GM21423 (cell line): ENCODE results near the gene TTBK1.

ENCODE experiments used
- ATAC-seq: cut with Tn5 transposase; IDR thresholded peaks from one replicate; pipeline ENCODE4 v1.9.1; 2021; ENCODE audit warnings: mild to moderate bottlenecking, moderate library complexity; ENCODE audit not compliant: unreplicated experiment

TTBK1 gene

DNA sequence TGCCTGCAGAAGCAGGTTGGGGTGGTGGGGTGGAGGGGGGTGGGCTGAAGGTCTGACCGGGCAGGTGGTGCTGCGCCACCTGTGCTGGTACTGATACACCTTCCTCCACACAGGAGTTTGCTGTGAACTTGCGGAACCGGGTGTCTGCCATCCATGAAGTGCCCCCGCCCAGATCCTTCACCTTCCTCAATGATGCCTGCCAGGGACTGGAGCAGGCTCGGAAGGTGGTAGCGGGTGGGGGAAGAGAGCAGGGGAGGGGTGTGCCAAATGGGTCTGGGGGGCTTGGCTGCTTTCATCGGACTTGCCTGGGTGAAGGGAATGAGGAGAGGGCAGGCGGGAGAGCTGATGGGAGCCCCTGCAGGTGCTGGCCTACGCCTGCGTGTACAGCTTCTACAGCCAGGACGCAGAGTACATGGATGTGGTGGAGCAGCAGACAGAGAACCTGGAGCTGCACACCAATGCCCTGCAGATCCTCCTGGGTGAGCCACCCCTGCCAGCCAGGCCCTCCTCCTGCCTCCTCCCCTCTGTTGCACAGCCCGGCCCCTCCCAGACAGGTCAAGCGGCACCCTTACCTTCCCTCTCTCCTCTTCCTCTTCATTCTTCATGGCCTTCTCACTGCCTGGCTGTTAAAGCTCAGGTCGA lies 20.7 kb upstream of the TTBK1 start:
- ATAC-seq = no peak

DNA sequence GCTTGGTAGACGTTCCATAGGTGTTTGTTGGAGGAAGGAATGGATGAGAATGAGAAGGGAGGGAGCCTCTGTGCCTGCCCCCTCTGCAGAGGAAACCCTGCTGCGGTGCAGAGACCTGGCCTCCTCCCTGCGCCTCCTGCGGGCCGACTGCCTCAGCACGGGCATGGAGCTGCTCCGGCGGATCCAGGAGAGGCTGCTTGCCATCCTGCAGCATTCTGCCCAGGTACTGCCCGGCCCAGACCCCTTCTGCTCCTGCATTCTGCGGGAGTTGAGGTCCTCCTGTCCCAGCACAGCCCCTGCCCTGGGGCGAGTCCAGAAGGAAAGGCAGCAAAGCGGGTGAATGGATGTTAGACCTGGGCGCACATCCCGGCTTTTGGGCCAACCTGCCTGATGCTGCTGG lies 20.1 kb upstream of the TTBK1 start:
- ATAC-seq = no peak

DNA sequence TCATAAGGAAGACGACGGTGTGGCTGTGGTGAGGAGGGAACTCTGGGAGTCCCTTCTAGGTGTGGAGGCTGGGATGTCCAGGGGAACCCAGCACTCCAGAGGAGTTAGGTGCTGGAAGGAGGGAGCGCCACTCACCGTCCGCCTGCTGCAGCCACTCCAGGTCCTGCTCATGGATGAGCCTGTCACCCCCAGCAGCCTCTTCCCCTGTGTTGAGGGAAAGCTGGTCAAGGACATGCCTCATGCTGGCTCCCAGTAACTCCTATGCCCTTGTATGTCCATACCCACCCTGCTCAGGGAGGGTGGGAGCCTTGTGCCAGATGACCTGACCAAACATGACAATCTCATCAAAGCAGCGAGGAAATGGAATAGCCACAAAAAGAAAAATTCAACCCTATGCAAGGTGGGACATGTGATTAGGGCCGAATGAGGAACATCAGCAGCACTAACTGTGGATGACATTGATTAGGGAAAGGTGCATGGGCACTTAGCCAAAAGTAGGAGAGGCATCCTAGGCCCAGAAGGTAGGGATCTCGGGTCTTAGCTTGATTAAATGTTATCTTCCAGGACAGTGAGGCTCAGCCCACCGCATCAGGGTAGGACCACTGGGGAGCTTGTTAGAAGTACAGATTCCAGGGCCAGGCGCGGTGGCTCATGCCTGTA lies 17.0 kb upstream of the TTBK1 start:
- ATAC-seq = no peak

DNA sequence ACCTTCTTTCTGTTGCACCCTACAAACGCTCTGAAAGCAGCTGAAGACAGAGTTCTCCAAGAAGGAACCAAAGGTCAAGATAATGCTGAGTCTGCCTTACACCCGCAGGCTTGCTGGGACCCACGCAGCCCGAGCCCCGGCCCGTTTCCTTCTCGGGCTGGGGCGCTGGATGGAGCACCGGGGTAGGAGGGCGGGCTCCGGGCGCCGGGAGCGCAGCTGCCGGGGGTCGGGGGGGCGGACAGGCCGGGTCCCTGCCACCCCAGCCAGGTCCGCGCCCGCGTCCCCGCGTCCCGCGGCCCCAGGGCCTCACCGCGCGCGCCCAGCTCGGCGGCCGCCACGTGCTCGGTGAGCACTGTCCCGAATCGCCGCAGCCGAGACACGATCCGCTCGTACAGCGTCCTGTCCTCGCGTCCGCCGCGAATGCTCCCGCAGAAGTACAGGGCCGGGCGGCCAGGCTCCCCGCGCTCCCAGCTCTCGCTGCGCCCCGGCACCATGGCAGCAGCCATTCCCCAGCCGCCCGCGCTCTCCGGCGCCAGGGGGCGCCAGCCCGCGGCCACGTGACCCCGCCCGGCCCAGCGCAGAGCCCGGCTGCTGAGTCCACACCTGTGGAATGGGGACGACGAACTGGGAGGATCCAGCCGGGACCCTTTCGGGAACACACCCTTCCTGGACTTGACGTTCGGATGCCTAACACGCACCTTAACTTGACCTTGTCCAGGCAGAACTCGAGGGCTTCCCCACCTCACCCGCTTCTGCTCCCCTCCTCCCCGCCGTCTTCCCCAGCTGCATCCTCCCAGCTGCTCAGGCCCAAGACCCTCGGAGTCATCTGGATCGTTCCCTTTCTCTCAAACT lies 14.1 kb upstream of the TTBK1 start, which contains the start of gene DNPH1:
Gene DNPH1 (minus strand): TSS at position 531 of the 852 bp plus-strand sequence. CDS start 25 bp downstream, at position 506.
- ATAC-seq = peak; percentile 64

DNA sequence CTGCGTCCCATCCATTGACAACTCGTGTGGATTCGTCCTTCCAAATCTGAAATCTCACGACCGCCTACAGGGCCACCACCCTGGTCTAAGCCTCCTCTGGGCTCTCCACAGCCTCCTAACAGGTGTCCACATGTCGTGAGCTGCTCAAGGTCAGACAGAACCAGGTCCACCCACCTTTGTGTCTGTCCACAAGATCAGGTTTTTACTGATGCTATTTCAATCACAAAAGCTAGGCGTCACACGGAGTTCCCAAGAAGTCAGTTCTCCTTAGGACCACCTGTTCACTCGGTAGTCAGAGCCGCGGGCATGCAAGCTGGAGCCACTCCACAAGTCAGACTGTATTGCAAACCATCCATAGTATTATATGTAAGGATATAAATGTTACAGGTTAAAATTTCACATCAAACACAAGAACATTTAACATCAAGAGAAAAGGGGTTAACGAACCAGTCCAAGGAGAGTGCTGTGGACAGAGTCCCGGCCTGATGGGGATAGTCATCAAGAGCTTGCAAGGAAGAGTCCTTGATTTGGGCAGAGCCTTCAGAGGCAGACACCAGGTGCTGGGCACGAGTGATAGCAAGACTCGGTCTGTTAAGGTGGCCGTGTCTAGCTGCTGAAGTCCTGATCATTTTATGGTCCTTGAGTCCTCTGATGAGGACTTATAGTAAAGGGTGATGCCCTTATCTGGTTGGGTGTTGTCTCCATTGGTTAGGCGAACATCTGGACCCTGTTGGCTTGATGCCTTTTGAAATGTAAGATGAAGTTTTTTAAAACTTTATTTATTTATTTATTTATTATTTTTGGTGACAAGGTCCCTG lies 13.3 kb upstream of the TTBK1 start:
- no peak for ATAC-seq

DNA sequence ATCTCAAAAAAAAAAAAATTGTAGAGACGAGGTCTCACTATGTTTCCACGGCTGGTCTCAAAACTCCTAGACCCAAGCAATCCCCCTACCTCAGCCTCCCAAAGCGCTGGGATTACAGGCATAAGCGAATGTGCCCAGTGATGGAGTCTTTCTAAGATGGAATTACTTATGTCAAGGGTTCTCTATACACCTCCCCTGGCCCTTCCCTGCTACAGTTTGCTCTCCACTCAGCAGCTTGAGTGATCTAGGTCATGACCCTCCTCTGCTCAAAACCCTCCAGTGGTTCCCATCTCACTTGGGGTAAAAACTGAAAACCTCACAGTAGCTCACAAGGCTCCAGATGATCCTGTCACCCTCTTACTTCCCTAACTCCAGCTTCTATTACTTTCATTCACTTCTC lies 12.2 kb upstream of the TTBK1 start:
- no peak for ATAC-seq

DNA sequence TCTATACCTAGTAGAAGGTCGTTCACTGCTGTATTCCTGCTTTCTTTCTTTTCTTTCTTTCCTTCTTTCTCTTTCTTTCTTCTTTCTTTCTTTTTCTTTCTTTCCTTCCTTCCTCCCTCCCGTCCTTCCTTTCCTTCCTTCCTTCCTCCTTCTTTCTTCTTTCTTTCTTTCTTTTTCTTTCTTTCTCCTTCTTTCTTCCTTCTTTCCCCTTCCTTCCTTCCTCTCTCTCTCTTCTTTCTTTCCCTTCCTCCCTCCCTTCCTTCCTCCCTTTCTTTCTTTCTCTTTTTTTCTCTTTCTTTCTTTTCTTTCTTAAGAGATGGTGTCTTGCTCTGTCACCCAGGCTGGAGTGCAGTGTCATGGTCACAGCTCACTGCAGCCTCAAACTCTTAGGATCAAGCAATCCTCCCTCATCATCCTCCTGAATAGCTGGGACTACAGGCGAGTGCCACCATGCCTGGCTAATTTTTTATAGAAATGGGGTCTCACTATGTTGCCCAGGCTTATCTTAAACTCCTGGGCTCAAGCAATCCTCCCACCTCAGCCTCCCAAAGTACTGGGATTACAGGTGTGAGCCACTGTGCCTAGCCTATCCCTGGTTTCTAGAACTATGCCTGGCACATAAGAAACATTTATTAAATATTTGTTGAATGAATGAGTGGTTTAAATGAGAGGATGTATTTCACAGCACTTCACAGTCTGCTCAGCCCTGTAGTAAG lies 11.4 kb upstream of the TTBK1 start:
- ATAC-seq = no peak

DNA sequence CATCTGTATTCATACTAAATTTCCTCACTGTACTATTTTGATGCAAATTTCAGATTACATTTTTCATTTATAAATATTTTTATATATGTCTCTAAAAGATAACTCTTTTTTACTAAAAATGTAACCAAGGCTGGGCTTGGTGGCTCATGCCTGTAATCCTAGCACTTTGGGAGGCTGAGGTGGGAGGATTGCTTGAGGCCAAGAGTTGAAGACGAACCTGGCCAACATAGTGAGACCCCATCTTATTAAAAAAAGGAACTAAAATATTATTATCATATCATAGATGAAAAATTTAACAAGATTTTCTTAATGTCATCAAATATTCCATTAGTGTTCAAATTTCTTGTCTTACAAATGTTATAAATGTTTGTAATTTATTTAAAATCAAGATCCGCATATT lies 7.4 kb upstream of the TTBK1 start:
- ATAC-seq = no peak

DNA sequence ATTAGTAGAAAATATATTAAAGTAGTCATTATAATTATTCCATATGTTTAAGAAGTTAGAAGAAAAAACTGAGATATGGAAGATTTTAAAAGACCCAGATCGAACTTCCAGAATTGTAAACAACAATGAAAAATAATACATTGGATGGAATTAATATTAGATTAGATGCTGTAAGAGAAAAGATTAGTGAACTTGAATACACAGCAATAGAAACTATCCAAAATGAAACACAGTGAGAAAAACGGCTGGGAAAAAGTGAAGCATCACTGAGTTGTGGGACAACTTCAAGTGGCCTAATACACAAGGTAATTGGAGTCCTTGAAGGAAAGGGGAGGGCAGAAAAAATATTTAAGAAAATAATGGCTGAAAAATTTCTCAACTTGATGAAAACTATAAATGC lies 4.2 kb upstream of the TTBK1 start:
- no peak for ATAC-seq

DNA sequence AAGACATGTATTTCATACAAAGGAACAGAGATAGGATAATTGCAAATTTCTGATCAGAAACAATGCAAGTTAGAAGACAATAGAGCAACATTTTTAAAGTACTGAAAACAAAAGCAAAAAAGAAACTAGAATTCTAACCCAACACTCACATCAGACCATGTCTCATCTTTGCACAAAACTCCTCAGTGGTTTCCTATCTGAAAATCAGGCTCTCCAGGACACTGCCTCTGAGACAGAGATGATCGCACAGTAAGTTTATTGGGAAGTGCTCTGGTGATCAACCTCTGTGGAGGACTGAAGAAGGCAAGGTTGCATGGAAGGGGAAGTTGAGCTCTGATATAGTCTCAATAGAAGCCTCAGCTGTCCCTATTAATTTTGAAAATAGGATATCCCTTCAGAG lies 2.3 kb upstream of the TTBK1 start:
- ATAC-seq = no peak

DNA sequence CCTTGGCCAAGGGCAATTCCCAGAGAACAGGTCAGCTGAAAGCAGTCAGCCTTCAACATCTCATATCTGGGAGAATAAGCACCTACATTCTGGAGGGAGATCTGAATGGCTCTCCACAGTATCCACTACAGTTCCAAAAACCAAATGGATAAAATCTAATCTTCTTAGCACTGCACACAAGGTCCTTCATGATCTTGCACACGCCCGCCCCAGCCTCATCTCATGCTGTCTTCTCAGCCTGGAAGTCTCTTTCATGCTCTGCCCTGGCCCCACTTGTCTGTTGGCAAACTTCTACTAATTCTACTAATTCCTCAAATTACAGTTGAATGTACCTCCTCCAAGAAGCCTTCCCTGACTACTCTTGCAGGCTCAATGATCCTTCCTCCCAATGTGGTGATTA lies 1.8 kb upstream of the TTBK1 start:
- no peak for ATAC-seq

DNA sequence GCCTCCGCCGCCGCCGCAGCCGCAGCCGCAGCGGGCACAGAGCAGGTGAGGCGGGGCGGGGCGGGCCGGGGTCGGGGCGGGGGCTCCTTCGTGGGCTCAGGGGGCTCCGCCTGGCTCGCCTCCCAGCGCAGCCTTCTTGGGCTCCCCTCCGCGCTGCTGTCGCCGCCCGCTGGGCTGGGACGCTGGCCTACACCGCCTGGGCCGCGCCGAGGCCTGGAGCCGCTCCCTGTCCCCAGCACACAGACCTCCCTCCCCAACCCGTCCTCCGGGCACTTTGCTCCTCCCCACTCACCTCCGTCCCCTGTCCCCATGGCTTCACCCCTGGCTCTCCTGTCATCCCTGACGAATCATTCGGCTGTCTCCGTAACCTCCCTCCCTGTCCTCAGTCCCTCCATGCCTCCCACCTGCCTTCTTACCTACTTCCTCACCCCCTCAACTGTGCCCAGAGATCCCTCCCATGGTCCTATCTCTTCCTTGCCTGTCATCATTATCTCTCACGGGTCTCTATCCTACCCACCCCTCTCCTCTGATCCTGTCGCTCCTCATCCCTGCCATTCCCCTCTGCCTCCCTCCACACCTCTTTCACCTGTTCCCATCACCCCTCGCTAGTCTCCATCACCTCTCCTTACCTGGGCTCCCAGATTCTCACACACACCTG lies 512 bp downstream of the TTBK1 start:
- ATAC-seq = no peak

DNA sequence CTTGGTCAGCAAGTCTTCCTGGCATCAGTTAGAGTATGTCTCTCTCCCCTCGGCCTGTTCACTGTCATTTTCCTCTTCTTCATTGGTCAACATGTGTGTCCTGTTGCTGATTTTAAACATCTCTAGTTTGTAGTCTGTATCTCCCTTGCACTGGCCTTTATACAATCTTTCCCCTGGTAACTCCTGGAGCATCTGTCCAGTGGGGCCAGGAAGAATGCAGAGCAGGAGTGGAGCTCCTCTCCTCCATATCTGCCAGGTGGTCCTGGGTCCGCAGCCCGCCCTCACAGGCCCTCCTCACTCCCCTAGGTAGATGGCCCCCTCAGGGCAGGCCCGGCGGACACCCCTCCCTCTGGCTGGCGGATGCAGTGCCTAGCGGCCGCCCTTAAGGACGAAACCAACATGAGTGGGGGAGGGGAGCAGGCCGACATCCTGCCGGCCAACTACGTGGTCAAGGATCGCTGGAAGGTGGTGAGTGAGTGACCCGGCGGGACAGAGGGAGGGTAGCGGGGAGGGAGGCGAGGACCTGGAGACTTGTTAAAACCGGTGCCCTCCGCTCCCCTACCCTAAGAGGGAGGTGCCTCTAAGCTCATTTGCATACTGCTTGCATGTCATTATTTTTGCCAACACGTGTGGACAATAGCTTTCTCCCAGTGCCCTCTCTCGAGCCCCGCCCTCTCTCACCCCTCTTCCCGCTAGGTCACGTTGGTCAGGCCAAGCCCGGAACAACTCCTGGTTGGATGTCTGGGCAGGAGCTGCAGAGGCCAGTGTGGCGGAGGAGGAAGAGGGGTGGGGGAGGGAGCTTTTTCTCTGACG lies 3.2 kb downstream of the TTBK1 start:
- ATAC-seq = peak; percentile 24

DNA sequence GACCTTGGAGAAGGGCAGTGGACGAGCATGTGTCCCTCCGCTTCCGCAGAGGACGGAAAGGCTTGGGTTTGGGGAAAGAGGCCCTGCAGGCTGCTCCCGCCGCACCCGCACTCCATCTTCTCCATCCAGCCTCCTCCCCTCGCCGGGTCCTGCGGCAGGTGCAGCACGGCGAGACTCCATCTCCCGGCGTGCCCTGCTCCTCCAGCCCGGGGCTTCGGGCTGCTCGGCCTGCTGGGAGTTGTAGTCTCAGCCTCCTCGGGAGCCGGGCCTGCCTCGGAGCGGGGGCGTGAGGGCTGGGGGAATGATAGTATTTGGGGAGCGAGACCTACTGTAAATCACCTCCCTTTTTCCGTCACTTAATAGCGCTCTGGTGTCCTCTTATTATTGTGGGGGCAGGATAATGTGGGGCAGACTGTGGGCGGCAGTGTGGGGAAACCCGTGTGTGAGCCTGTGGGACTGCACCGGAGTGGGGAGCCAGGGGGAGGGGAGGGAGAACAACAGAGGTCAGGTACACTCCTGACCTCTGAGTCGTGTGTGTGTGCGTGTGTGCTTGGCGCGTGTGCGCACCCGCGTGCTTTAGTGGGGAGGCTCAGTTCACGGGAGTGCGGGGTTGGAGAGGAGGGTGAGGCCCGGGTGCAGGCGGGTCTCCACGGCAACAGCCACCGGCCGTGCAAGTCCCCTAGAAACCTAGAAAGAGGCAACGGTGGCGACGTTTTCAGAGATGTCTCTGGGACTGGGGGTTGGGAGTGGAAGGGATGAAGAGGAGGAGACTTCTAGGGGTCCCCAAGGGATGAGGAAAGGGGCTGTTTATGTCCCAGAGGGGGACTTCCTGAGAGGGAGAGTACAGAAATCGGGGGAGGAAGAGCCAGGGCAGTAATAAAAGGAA lies 4.1 kb downstream of the TTBK1 start:
- ATAC-seq = peak; percentile 87

DNA sequence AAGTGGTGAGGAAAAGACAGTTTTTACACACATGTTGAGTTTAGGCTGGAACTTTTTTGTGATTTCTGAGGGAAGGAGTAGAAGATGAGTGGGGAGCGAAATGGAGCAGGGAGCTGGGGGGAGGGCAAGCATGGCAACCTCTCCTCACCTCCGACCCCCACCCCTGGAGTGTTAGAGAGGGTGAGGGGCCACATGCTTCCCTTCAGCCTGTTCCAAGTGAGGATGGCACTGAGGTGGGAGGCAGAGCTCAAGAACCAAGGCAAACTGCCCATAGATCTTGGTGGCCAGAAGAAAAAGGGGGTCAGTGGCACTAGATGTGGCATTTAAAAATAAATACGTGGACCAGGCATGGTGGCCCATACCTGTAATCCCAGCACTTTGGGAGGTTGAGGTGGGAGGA lies 4.8 kb downstream of the TTBK1 start:
- ATAC-seq = no peak

DNA sequence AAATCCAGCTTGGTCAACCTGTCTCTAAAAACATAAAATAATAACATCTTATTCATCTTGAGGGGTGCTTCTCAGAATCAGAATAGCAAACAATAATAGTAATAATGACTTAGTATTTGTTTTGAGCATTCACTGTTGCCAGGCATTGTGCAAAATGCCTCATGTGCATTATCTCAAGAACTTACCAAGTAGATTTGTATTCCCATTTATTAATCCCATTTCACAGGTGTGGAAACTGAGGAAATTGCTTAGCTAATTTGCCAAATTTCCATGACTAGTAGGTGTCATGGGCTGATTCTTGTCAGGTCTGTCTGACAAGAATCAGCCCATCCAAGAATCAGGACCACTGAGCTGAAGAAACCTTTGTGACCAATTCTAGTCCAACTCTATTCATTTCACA lies 5.5 kb downstream of the TTBK1 start:
- no peak for ATAC-seq

DNA sequence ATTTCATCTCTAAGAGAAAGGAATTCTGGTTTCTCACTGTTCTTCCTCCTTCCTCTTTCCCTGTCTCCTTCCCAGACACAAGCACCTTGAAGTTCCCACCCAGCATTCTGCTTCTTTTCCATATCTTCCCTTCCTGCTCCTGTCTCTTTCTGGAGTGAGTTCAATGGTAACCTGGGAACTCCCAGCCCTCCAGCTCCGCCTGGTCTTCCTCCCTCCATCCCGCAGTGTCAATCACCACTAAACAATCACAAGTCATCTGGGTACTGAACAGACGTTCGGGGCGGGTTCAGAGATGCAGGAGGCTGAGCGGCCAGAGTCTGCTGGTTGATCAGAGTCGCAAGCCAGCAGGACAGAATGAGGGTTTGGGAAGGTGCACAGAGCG lies 7.7 kb downstream of the TTBK1 start:
- no peak for ATAC-seq

DNA sequence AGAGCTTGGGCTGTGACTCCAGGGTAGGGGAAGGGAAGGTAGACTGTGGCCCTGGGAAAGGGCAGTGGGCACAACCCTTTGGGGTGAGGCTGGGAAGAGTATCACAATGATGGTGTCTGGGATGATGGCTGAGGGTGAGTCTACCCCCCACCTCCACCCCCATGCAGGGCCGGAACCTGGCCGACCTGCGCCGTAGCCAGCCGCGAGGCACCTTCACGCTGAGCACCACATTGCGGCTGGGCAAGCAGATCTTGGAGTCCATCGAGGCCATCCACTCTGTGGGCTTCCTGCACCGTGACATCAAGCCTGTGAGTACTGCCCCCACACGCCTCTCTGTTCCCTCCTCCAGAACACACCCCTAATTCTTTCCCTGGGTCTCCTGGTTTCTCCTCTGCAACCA lies 10.1 kb downstream of the TTBK1 start:
- no peak for ATAC-seq
